ENCODE measurements around the gene TP53I13. TPM values are rescaled to one million over a fixed set of nuclear protein-coding genes. Genes with fewer than 3 reads are reported as not detected.
A peak's percentile ranks its signal among the peaks of the same experiment; 100 is the strongest.

TP53I13 gene
- total and polyA plus RNA-seq, 2 donors (not counting 1 experiment from before 2014, with no cell fraction given) = 11.1 to 51.5 TPM

GRCh38 chr17:29613856-29614255 is 45.4 kb downstream of the TP53I13 start:
- Histone ChIP-seq H3K27me3 (ENCODE audit: control insufficient read depth, insufficient read depth, low read length) (no peaks in the 10 kb centered on the region), H3K9ac (ENCODE audit: insufficient read depth, low read length) (no peak overlapping the region), H3K9me3 (ENCODE audit: control insufficient read depth, insufficient read depth, low read depth, low read length) (no peaks in the 10 kb centered on the region), H2AFZ (ENCODE audit: low read length) (peak overlapping the region; percentile 39), H3K27ac (ENCODE audit: insufficient read depth, low read length) (no peak overlapping the region), H3K4me2 (ENCODE audit: extremely low read depth, insufficient read depth, low read length) (peak overlapping the region; percentile 41), H3K79me2 (ENCODE audit: control insufficient read depth, insufficient read depth, low read length) (no peaks in the 10 kb centered on the region), H3K4me3 (replicated peaks in 1 of 4; ENCODE audit: control extremely low read depth in 1 of 4, insufficient read depth in 1 of 4, low read depth in 3 of 4, low read length in 4 of 4) (peak overlapping the region in 1 of 4 experiments; percentile 27), H3K36me3 (ENCODE audit: control insufficient read depth, insufficient read depth, low read length) (no peaks in the 10 kb centered on the region), H4K20me1 (ENCODE audit: control insufficient read depth, extremely low read depth, insufficient read depth, low read length) (no peaks in the 10 kb centered on the region), H3K4me1 (ENCODE audit: control insufficient read depth, extremely low read depth, insufficient read depth, low read length) (peaks cover 11% of the 10 kb centered on the region)
- no peak for DNase-seq (ENCODE audit: low read depth in 2 of 2)
- no peak for TF ChIP-seq CTCF (conservative IDR thresholded peaks at IDR 0.05 in 1 of 2, IDR thresholded peaks at IDR 0.05 in 1 of 2; ENCODE audit: low read depth in 1 of 2, low read length in 2 of 2)
- no peak for TF ChIP-seq EZH2 (IDR thresholded peaks at IDR 0.05; ENCODE audit: low read length, missing control alignments)

GRCh38 chr17:29614349-29615047 is 46.0 kb downstream of the TP53I13 start:
- Histone ChIP-seq H3K36me3 (ENCODE audit: control insufficient read depth, insufficient read depth, low read length) (no peaks in the 10 kb centered on the region), H3K9ac (ENCODE audit: insufficient read depth, low read length) (no peak overlapping the region), H3K27me3 (ENCODE audit: control insufficient read depth, insufficient read depth, low read length) (no peaks in the 10 kb centered on the region), H3K79me2 (ENCODE audit: control insufficient read depth, insufficient read depth, low read length) (no peaks in the 10 kb centered on the region), H3K4me1 (ENCODE audit: control insufficient read depth, extremely low read depth, insufficient read depth, low read length) (peaks cover 17% of the 10 kb centered on the region), H2AFZ (ENCODE audit: low read length) (no peak overlapping the region), H3K27ac (ENCODE audit: insufficient read depth, low read length) (no peak overlapping the region), H3K4me3 (replicated peaks in 1 of 4; ENCODE audit: control extremely low read depth in 1 of 4, insufficient read depth in 1 of 4, low read depth in 3 of 4, low read length in 4 of 4) (no peak overlapping the region), H3K4me2 (ENCODE audit: extremely low read depth, insufficient read depth, low read length) (no peak overlapping the region), H3K9me3 (ENCODE audit: control insufficient read depth, insufficient read depth, low read depth, low read length) (no peaks in the 10 kb centered on the region), H4K20me1 (ENCODE audit: control insufficient read depth, extremely low read depth, insufficient read depth, low read length) (no peaks in the 10 kb centered on the region)
- TF ChIP-seq EZH2 (IDR thresholded peaks at IDR 0.05; ENCODE audit: low read length, missing control alignments) = no peak
- no peak for TF ChIP-seq CTCF (conservative IDR thresholded peaks at IDR 0.05 in 1 of 2, IDR thresholded peaks at IDR 0.05 in 1 of 2; ENCODE audit: low read depth in 1 of 2, low read length in 2 of 2)
- no peak for DNase-seq (ENCODE audit: low read depth in 2 of 2)

DNA sequence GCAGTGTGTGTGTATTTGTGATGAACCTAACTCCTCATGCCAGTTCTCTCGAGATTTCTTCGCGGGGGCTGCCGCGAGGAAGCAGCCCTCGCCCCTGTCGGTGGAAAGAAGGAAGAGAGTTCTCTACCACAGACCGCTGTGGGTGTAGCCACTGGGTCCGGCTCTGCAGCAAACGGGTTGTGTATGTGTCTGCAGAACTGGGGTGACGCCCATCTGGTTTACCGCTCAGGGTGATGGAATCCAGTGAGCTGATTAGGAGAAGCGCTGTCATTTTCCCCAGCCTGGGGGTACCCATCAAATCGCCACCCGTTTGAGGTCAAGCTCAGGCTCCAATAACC is 46.5 kb downstream of the TP53I13 start:
- H3K4me1 ChIP-seq (ENCODE audit: control insufficient read depth, extremely low read depth, insufficient read depth, low read length) = peaks cover 19% of the 10 kb centered on the region
- H3K79me2 ChIP-seq (ENCODE audit: control insufficient read depth, insufficient read depth, low read length) = no peaks in the 10 kb centered on the region
- no peak overlapping the region for H2AFZ ChIP-seq (ENCODE audit: low read length)
- TF ChIP-seq EZH2 (IDR thresholded peaks at IDR 0.05; ENCODE audit: low read length, missing control alignments) = no peak
- no peak for TF ChIP-seq CTCF (conservative IDR thresholded peaks at IDR 0.05 in 1 of 2, IDR thresholded peaks at IDR 0.05 in 1 of 2; ENCODE audit: low read depth in 1 of 2, low read length in 2 of 2)
- no peak overlapping the region for H3K9ac ChIP-seq (ENCODE audit: insufficient read depth, low read length)
- H3K36me3 ChIP-seq (ENCODE audit: control insufficient read depth, insufficient read depth, low read length) = no peaks in the 10 kb centered on the region
- no peak overlapping the region for H3K4me2 ChIP-seq (ENCODE audit: extremely low read depth, insufficient read depth, low read length)
- H4K20me1 ChIP-seq (ENCODE audit: control insufficient read depth, extremely low read depth, insufficient read depth, low read length) = no peaks in the 10 kb centered on the region
- no peaks in the 10 kb centered on the region for H3K9me3 ChIP-seq (ENCODE audit: control insufficient read depth, insufficient read depth, low read depth, low read length)
- H3K27ac ChIP-seq (ENCODE audit: insufficient read depth, low read length) = no peak overlapping the region
- peak in 1 of 2 donors; percentile 36 for DNase-seq (ENCODE audit: low read depth in 2 of 2)
- peak overlapping the region in 2 of 4 experiments; percentile 21 to 22 for H3K4me3 ChIP-seq (replicated peaks in 1 of 4; ENCODE audit: control extremely low read depth in 1 of 4, insufficient read depth in 1 of 4, low read depth in 3 of 4, low read length in 4 of 4)
- no peaks in the 10 kb centered on the region for H3K27me3 ChIP-seq (ENCODE audit: control insufficient read depth, insufficient read depth, low read length)

All from fibroblast of lung (primary cell).